K562 (cell line): ENCODE results near the gene PRKCE. TPM values are rescaled to one million over a fixed set of nuclear protein-coding genes. Genes with fewer than 3 reads are reported as not detected.

ENCODE experiments used
- ATAC-seq: fragments of 200-7000 bp; cut with Tn5 transposase; 3 replicates; pipeline ENCODE4 v1.9.1; 2020; ENCODE audit warnings: moderate library complexity
- BruUV-seq: library from RNA; stranded (reverse); fragments of 400-500 nt; replicated peaks from 2 replicates; lab custom pipeline; 2021; lab: Mats Ljungman, UMichigan
- CTCF ChIA-PET: fragments of 300-600 bp; formaldehyde crosslinking; extraction: SDS; loops from one replicate; lab custom pipeline; 2021; ENCODE audit warnings: low intra/inter-chr PET ratio; lab: Yijun Ruan, JAX
- POLR2A ChIA-PET: fragments of 300-600, 350-650 bp; sonication (Branson Sonifier 250); formaldehyde crosslinking; extraction: SDS; loops from one replicate; lab custom pipeline; 2021; ENCODE audit warnings: antibody characterized with exemption, inconsistent platforms; lab: Yijun Ruan, JAX
- DNase-seq, 4 experiments: peaks; one replicate each; pipeline versions ENCODE4 v3.0.0 to v3.0.0-alpha.2; 2011 to 2018; ENCODE audit warnings: low spot score in 3 of 4, mixed read lengths in 3 of 4; ENCODE audit errors: extremely low read depth in 1 of 4
- FAIRE-seq: peaks from 2 replicates; lab custom pipeline; 2011; peaks lifted over from hg19 to GRCh38; lab: Jason Lieb, UNC
- H2AFZ ChIP-seq: 2 replicates; pipeline ENCODE4 v1.6.0; 2011; ENCODE audit warnings: low read depth, low read length, control low read depth, inconsistent platforms
- H3K27ac ChIP-seq: fragments of 200-600 bp; 3 replicates; pipeline ENCODE4 v1.8.0; 2011; ENCODE audit warnings: low read depth, mild to moderate bottlenecking, control low read depth, inconsistent platforms, low read length, moderate library complexity, mixed read lengths; ENCODE audit errors: extremely low read depth
- H3K27me3 ChIP-seq, 2 experiments: fragments of 300-600 bp in 1 of 2; 2 replicates in 1 of 2; 3 replicates in 1 of 2; pipeline versions ENCODE4 v1.6.0 to v1.8.0; 2011; ENCODE audit warnings: inconsistent platforms in 2 of 2, low read length in 2 of 2, mild to moderate bottlenecking in 1 of 2, mixed read lengths in 1 of 2, moderate library complexity in 1 of 2; ENCODE audit not compliant: control insufficient read depth in 2 of 2, insufficient read depth in 2 of 2
- H3K36me3 ChIP-seq: fragments of 300-600 bp; 3 replicates; pipeline ENCODE4 v1.8.0; 2011; ENCODE audit warnings: mild to moderate bottlenecking, low read length, inconsistent platforms; ENCODE audit not compliant: control insufficient read depth, insufficient read depth
- H3K4me1 ChIP-seq, 2 experiments: fragments of 200-600 bp in 1 of 2; replicated peaks in 1 of 2; 2 replicates in 1 of 2; 3 replicates in 1 of 2; pipeline versions ENCODE4 v1.5.1 to v1.8.0; 2011; ENCODE audit warnings: inconsistent platforms in 2 of 2, low read length in 2 of 2, mild to moderate bottlenecking in 1 of 2, mixed read lengths in 1 of 2, moderate library complexity in 1 of 2; ENCODE audit not compliant: control insufficient read depth in 2 of 2, insufficient read depth in 2 of 2
- H3K4me2 ChIP-seq: 2 replicates; pipeline ENCODE4 v1.6.1; 2011; ENCODE audit warnings: low read length, control low read depth, inconsistent platforms, mixed read lengths; ENCODE audit not compliant: insufficient read depth
- H3K4me3 ChIP-seq: fragments of 200-600 bp; sonication (generic), shearing (Covaris generic); 2 replicates; pipeline ENCODE4 v1.5.1; 2016; ENCODE audit warnings: control low read depth, inconsistent platforms
- H3K79me2 ChIP-seq: fragments of 200-600 bp; 3 replicates; pipeline ENCODE4 v1.8.0; 2011; ENCODE audit warnings: low read length, inconsistent platforms; ENCODE audit not compliant: control insufficient read depth, insufficient read depth
- H3K9ac ChIP-seq, 2 experiments: 2 replicates each; pipeline versions ENCODE4 v1.6.0 to v1.6.1; 2011; ENCODE audit warnings: low read depth in 2 of 2, low read length in 2 of 2, control low read depth in 1 of 2, inconsistent platforms in 1 of 2, mild to moderate bottlenecking in 1 of 2, mixed read lengths in 1 of 2; ENCODE audit not compliant: insufficient read depth in 1 of 2
- H3K9me1 ChIP-seq: one replicate; pipeline ENCODE4 v1.6.0; 2011; ENCODE audit warnings: inconsistent platforms, mild to moderate bottlenecking, low read length, moderate library complexity; ENCODE audit not compliant: control insufficient read depth, insufficient read depth
- H3K9me3 ChIP-seq: replicated peaks from 2 replicates; pipeline ENCODE4 v1.5.1; 2011; ENCODE audit warnings: low read depth, low read length, inconsistent platforms; ENCODE audit not compliant: control insufficient read depth, insufficient read depth
- H4K20me1 ChIP-seq: replicated peaks from 2 replicates; pipeline ENCODE4 v1.6.1; 2011; ENCODE audit warnings: low read length, inconsistent platforms, mixed read lengths; ENCODE audit not compliant: control insufficient read depth, insufficient read depth
- CSDE1 ChIP-seq, 2 experiments: fragments of 450-650 bp; IDR thresholded peaks; 2 replicates each; pipeline ENCODE4 v1.6.1; 2016; ENCODE audit warnings: mild to moderate bottlenecking in 1 of 2
- HDAC6 ChIP-seq: IDR thresholded peaks from 2 replicates; pipeline ENCODE4 v1.6.1; 2012; ENCODE audit warnings: low read depth, mild to moderate bottlenecking, control low read depth, inconsistent platforms, low read length, moderate library complexity
- HSF4 ChIP-seq: fragments of 250-450 bp; sonication (Bioruptor Pico); IDR thresholded peaks from 2 replicates; pipeline ENCODE4 v2.1.2; 2022; ENCODE audit warnings: mild to moderate bottlenecking, moderate library complexity, borderline replicate concordance
- MEIS2 ChIP-seq: fragments of 450-650 bp; IDR thresholded peaks from 2 replicates; pipeline ENCODE4 v1.6.1; 2014; ENCODE audit warnings: mild to moderate bottlenecking; ENCODE audit not compliant: partially characterized antibody
- NFXL1 ChIP-seq: fragments of 450-650 bp; formaldehyde crosslinking; IDR thresholded peaks from 2 replicates; pipeline ENCODE4 v1.4.0; 2021; ENCODE audit warnings: mild to moderate bottlenecking
- PKNOX1 ChIP-seq: fragments of 450-650 bp; IDR thresholded peaks from 2 replicates; pipeline ENCODE4 v1.6.1; 2016
- TCF7 ChIP-seq: sonication (generic); IDR thresholded peaks from 2 replicates; pipeline ENCODE4 v1.6.1; 2016; ENCODE audit warnings: antibody characterized with exemption, borderline replicate concordance
- TEAD1 ChIP-seq, 2 experiments: fragments of 450-650 bp in 1 of 2; sonication (generic) in 1 of 2; formaldehyde crosslinking; IDR thresholded peaks; 2 replicates each; pipeline versions ENCODE4 v1.4.0 to v1.8.0; 2020 to 2022; ENCODE audit warnings: mild to moderate bottlenecking in 2 of 2, missing genetic modification reagents in 1 of 2
- ZBED1 ChIP-seq: IDR thresholded peaks from 2 replicates; pipeline ENCODE4 v1.6.1; 2014
- ZBTB1 ChIP-seq: sonication (generic); formaldehyde crosslinking; IDR thresholded peaks from 2 replicates; pipeline ENCODE4 v1.8.1; 2023; ENCODE audit warnings: missing genetic modification reagents, low read depth, mild to moderate bottlenecking, borderline replicate concordance
- WGBS: fragments of 100-300 bp; shearing (Covaris generic); methylation state at CpG from one replicate; pipeline ENCODE4 v1.1.6; 2016; ENCODE audit warnings: low coverage, mixed read lengths; ENCODE audit not compliant: insufficient coverage; ENCODE audit errors: missing lambda C conversion rate; 5-methylcytosine and 5-hydroxymethylcytosine counted together
- in situ Hi-C: fragments of 300-500 bp; cut with MboI; formaldehyde crosslinking; loops from 4 replicates; pipeline ENCODE4 v1.15.0; 2018; ENCODE audit warnings: inconsistent platforms, mixed read lengths
- intact Hi-C: fragments of 100-400 bp; cut with micrococcal nuclease; formaldehyde crosslinking; loops from 2 replicates; pipeline ENCODE4 v1.14.2; 2022
- polyA plus RNA-seq, 8 experiments: library from polyadenylated mRNA; depleted of rRNA in 4 of 8; stranded (reverse) in 5 of 8; unstranded in 3 of 8; fragments of >200 nt; fragmentation: Nextera tagmentation in 2 of 8; fragmentation: Illumina TruSeq in 1 of 8; extraction: Ambion mirVana in 2 of 8; extraction: Trizol in 1 of 8; gene quantifications; 2 replicates each; pipeline versions ENCODE4 v1.2.1 to v1.2.3, GENCODE V29; 2011 to 2014; ENCODE audit warnings: inconsistent platforms in 1 of 8, missing spikeins in 1 of 8
- total RNA-seq, 7 experiments: library from RNA; depleted of rRNA in 6 of 7; stranded (reverse); fragments of >200 nt in 6 of 7; fragmentation: Illumina TruSeq in 2 of 7; extraction: Trizol in 2 of 7; gene quantifications; 2 replicates each; pipeline versions ENCODE4 v1.2.1 to v1.2.3, GENCODE V29; 2011 to 2021; ENCODE audit warnings: low replicate concordance in 1 of 7
- TF ChIP-seq, protein P1 (sequence below): fragments of 250-450 bp; sonication (Bioruptor Pico); IDR thresholded peaks from 2 replicates; pipeline ENCODE4 v1.5.0; 2022; ENCODE audit warnings: mild to moderate bottlenecking
- TF ChIP-seq, protein P2 (sequence below): sonication (generic); formaldehyde crosslinking; IDR thresholded peaks from 2 replicates; pipeline ENCODE4 v1.8.0; 2022; ENCODE audit warnings: missing genetic modification reagents, mild to moderate bottlenecking, moderate library complexity, borderline replicate concordance
- TF ChIP-seq, protein P3 (sequence below), 2 experiments: fragments of 450-650 bp in 1 of 2; sonication (generic) in 1 of 2; formaldehyde crosslinking; conservative IDR thresholded peaks; 2 replicates each; pipeline versions ENCODE4 v1.4.0 to v1.8.1; 2020 to 2022; ENCODE audit warnings: mild to moderate bottlenecking in 1 of 2, missing genetic modification reagents in 1 of 2
- TF ChIP-seq, protein P4 (sequence below): sonication (generic); formaldehyde crosslinking; IDR thresholded peaks from 2 replicates; pipeline ENCODE4 v1.8.1; 2023; ENCODE audit warnings: mild to moderate bottlenecking, missing genetic modification reagents

PRKCE gene
- total and polyA plus RNA-seq, 9 of the 15 experiments (the other 6 are each of a cell fraction or from before 2014, with no cell fraction given): 0.06 to 1.0 (median 0.22) TPM; not detected in 1

- TF ChIP-seq, protein P1, sequence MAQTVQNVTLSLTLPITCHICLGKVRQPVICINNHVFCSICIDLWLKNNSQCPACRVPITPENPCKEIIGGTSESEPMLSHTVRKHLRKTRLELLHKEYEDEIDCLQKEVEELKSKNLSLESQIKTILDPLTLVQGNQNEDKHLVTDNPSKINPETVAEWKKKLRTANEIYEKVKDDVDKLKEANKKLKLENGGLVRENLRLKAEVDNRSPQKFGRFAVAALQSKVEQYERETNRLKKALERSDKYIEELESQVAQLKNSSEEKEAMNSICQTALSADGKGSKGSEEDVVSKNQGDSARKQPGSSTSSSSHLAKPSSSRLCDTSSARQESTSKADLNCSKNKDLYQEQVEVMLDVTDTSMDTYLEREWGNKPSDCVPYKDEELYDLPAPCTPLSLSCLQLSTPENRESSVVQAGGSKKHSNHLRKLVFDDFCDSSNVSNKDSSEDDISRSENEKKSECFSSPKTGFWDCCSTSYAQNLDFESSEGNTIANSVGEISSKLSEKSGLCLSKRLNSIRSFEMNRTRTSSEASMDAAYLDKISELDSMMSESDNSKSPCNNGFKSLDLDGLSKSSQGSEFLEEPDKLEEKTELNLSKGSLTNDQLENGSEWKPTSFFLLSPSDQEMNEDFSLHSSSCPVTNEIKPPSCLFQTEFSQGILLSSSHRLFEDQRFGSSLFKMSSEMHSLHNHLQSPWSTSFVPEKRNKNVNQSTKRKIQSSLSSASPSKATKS (CRISPR knock-in tag): no peak
- TF ChIP-seq, protein P2, sequence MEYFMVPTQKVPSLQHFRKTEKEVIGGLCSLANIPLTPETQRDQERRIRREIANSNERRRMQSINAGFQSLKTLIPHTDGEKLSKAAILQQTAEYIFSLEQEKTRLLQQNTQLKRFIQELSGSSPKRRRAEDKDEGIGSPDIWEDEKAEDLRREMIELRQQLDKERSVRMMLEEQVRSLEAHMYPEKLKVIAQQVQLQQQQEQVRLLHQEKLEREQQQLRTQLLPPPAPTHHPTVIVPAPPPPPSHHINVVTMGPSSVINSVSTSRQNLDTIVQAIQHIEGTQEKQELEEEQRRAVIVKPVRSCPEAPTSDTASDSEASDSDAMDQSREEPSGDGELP (CRISPR knock-in tag): no peak
- no peak for TF ChIP-seq HDAC6
- TF ChIP-seq ZBED1: no peak
- peak; percentile 73 for TF ChIP-seq MEIS2
- peak; percentile 49 for TF ChIP-seq PKNOX1
Observed at GRCh38 chr2:46160326-46160725, 508.9 kb downstream of the PRKCE start (continued).

- POLR2A ChIA-PET: interaction anchor here (1.3 kb wide), 1 partner anchor 13 kb away, joined by 4 read pairs; no protein-coding TSS in a partner anchor
- TF ChIP-seq, protein P3, sequence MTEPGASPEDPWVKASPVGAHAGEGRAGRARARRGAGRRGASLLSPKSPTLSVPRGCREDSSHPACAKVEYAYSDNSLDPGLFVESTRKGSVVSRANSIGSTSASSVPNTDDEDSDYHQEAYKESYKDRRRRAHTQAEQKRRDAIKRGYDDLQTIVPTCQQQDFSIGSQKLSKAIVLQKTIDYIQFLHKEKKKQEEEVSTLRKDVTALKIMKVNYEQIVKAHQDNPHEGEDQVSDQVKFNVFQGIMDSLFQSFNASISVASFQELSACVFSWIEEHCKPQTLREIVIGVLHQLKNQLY (CRISPR knock-in tag; conservative IDR thresholded peaks at IDR 0.05): no peak
- no peak for TF ChIP-seq HSF4 (CRISPR knock-in tag)
- no peak for TF ChIP-seq CSDE1 (IDR thresholded peaks at IDR 0.05)
- no peak for TF ChIP-seq NFXL1 (CRISPR knock-in tag)
- no peak for TF ChIP-seq ZBTB1 (CRISPR knock-in tag)
- no peak for TF ChIP-seq TCF7
- TF ChIP-seq, protein P4, sequence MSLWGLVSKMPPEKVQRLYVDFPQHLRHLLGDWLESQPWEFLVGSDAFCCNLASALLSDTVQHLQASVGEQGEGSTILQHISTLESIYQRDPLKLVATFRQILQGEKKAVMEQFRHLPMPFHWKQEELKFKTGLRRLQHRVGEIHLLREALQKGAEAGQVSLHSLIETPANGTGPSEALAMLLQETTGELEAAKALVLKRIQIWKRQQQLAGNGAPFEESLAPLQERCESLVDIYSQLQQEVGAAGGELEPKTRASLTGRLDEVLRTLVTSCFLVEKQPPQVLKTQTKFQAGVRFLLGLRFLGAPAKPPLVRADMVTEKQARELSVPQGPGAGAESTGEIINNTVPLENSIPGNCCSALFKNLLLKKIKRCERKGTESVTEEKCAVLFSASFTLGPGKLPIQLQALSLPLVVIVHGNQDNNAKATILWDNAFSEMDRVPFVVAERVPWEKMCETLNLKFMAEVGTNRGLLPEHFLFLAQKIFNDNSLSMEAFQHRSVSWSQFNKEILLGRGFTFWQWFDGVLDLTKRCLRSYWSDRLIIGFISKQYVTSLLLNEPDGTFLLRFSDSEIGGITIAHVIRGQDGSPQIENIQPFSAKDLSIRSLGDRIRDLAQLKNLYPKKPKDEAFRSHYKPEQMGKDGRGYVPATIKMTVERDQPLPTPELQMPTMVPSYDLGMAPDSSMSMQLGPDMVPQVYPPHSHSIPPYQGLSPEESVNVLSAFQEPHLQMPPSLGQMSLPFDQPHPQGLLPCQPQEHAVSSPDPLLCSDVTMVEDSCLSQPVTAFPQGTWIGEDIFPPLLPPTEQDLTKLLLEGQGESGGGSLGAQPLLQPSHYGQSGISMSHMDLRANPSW (CRISPR knock-in tag): no peak
- TF ChIP-seq TEAD1 (CRISPR knock-in tag; IDR thresholded peaks at IDR 0.05): no peak
Observed at GRCh38 chr2:46161315-46161714, 509.8 kb downstream of the PRKCE start.

More at GRCh38 chr2:46161315-46161714, 509.8 kb downstream of the PRKCE start:
- no peak overlapping the region for H3K4me3 ChIP-seq
- CTCF ChIA-PET: no interaction called here
- no peak overlapping the region for H2AFZ ChIP-seq
- no TSS peak for BruUV-seq
- no peaks in the 10 kb centered on the region for H3K9me1 ChIP-seq
- H3K27me3 ChIP-seq: peaks cover 23 to 76% of the 10 kb centered on the region in 2 experiments
- no peaks in the 10 kb centered on the region for H3K9me3 ChIP-seq
- intact Hi-C loops (no loop called here), in situ Hi-C loops (no loop called here)
- no peaks in the 10 kb centered on the region; the same call in 1 of the 2 replicates for H4K20me1 ChIP-seq
- H3K9ac ChIP-seq: 0 out of 4 replicates have a peak overlapping the region, but pooled peaks of 1 of the 2 experiments have one; percentile 15
- FAIRE-seq (no peak), DNase-seq (no peak), ATAC-seq (no peak)
- no peaks in the 10 kb centered on the region for H3K36me3 ChIP-seq
- H3K27ac ChIP-seq: no peak overlapping the region
- no peaks in the 10 kb centered on the region for H3K79me2 ChIP-seq
- H3K4me1 ChIP-seq: no peaks in the 10 kb centered on the region
- no peak overlapping the region for H3K4me2 ChIP-seq
- WGBS: 1% methylated on average over 4 of the region's 4 CpGs
